Right forelimb (tissue), 1 donor: ENCODE measurements around the gene PPIA.
"Not testable (repeated sequence)": the region's sequence is repeated elsewhere in the genome, so short reads cannot be mapped to it uniquely, and the experiment has no call there.

Source experiments
- DNase-seq: peaks from one replicate; pipeline ENCODE4 v3.0.0-alpha.2; 2018

PPIA gene

GRCh38 chr7:44764665-44765578, 31.6 kb upstream of the PPIA start:
- no peak for DNase-seq

GRCh38 chr7:44765579-44766415, 30.7 kb upstream of the PPIA start:
- DNase-seq = no peak

- DNase-seq = no peak
These were observed 30.1 kb upstream of the PPIA start for GRCh38 chr7:44766416-44766801.

- DNase-seq = no peak
These were observed 29.2 kb upstream of the PPIA start for GRCh38 chr7:44767134-44767911.

- peak; percentile 87 for DNase-seq
These were observed 28.4 kb upstream of the PPIA start for GRCh38 chr7:44767912-44768627.

GRCh38 chr7:44768628-44769371, 27.7 kb upstream of the PPIA start:
- no peak for DNase-seq

- no peak for DNase-seq
These were observed 27.1 kb upstream of the PPIA start for GRCh38 chr7:44769376-44769775.

GRCh38 chr7:44769776-44770294, 26.6 kb upstream of the PPIA start:
- no peak for DNase-seq

GRCh38 chr7:44771358-44771757, 25.1 kb upstream of the PPIA start:
- DNase-seq = no peak

GRCh38 chr7:44772440-44772839, 24.0 kb upstream of the PPIA start:
- no peak for DNase-seq

GRCh38 chr7:44772867-44773266, 23.6 kb upstream of the PPIA start:
- no peak for DNase-seq

GRCh38 chr7:44774486-44774885, 22.0 kb upstream of the PPIA start:
- DNase-seq = not testable (repeated sequence)

- no peak for DNase-seq
These were observed 20.9 kb upstream of the PPIA start for GRCh38 chr7:44775383-44776107.

- no peak for DNase-seq
These were observed 20.3 kb upstream of the PPIA start for GRCh38 chr7:44776211-44776610.

GRCh38 chr7:44782460-44782859, 14.0 kb upstream of the PPIA start:
- DNase-seq = no peak

GRCh38 chr7:44783407-44783806, 13.1 kb upstream of the PPIA start:
- DNase-seq = no peak

- no peak for DNase-seq
These were observed 12.1 kb upstream of the PPIA start for GRCh38 chr7:44784364-44784763.

GRCh38 chr7:44785218-44785617, 11.3 kb upstream of the PPIA start:
- not testable (repeated sequence) for DNase-seq

GRCh38 chr7:44787041-44787440, 9.4 kb upstream of the PPIA start:
- DNase-seq = no peak

- DNase-seq = no peak
These were observed 8.7 kb upstream of the PPIA start for GRCh38 chr7:44787762-44788161.

GRCh38 chr7:44789990-44790389, 6.5 kb upstream of the PPIA start:
- DNase-seq = no peak
